AG08395 (cell line): Measurements from ENCODE around the gene KCNAB2.

Source experiments
- DNase-seq: peaks from one replicate; pipeline ENCODE4 v3.0.0; 2012; ENCODE audit warnings: mixed read lengths, low spot score

The KCNAB2 gene

DNA sequence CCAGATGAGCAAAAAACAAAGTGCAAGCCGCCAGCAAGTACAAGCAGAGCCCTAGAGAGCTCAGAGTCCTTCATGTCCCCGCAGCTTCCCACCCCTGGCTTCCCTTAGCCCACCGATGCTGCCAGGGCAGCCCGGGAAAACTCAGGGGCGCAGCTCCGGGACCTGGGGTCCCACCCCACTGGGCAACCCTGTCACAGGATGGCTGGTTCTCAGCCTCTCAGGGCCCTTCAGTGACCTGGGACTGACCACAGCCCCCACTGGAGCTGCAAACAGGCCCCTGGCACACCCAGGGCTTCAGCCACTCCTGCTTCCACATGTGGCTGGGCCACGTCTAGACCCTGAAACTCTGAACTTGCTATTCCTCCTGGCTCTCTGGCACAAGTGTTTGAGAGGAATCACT lies 84.9 kb downstream of the KCNAB2 start:
- DNase-seq: no peak

DNA sequence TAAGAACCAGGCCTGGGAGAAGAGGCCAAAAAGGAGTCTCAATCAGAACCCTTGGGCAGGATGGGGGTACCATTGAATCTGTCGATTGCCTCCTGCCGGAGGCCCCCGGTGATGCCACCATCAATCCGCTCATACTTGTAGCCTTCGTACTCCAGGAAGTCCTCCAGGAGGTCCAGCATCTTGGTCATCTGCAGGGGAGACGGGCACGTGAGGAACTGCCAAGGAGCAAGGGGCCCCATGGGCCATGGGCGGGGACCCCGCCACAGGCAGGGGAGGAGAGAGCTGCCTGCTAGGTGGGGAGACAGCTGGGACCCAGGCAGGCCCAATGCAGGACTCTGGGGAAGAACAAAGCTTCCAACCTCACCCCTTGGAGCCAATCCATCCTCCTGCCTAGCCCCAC lies 85.9 kb downstream of the KCNAB2 start:
- no peak for DNase-seq

DNA sequence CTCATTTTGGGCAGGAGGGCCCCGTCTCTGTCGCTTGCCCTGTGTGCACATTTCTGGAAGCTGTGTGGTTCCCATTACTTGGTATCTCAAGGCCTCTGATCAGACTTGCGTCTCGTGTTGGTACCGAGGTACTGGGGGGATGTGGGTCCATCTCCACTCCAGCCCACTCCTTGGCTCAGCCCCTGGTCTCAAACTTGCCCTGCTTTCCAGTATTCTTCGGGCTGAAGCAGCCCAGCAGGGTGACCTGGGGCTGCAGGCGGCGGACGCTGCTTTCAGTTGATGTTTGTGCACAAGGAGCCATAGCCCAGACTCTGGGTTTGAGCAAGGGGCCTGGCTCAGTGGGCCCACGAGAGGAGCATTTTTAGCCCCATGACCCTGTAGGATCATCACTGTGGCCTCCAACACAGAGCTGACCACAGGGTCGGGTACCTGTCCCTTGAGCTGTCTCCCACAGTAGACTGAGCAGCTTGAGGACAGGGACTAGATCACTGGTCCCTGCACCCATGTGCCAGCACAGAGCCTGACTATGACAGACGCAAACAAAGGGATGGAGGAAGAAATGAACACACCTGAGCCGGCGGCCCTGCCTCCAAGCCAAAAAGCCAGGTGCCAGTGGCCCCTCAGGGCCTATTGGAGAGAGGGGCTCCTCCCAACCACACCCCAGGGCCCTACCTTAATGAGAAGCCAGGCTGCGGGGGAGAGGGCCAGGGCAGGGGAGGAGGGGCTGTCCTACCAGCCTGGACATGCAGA lies 87.6 kb downstream of the KCNAB2 start:
- no peak for DNase-seq

DNA sequence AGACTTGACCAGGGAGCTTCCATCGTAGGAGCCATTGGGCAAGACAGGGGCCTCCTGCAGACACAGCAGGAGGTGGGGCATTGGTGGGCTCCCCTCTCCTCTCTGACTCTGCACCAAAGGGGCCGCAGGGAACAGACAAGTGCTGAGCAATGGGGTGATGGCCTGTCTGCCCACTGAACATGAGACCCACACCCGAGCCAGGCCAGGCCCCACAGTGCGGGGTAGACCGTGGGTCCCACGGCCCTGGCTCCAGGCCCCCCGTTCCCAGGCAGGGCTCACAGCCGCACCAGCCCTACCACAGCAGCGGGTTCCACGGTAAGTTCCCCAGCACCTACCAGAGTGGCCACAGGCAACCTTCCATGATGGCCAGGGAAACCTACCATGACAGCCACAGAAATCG lies 88.5 kb downstream of the KCNAB2 start:
- no peak for DNase-seq

DNA sequence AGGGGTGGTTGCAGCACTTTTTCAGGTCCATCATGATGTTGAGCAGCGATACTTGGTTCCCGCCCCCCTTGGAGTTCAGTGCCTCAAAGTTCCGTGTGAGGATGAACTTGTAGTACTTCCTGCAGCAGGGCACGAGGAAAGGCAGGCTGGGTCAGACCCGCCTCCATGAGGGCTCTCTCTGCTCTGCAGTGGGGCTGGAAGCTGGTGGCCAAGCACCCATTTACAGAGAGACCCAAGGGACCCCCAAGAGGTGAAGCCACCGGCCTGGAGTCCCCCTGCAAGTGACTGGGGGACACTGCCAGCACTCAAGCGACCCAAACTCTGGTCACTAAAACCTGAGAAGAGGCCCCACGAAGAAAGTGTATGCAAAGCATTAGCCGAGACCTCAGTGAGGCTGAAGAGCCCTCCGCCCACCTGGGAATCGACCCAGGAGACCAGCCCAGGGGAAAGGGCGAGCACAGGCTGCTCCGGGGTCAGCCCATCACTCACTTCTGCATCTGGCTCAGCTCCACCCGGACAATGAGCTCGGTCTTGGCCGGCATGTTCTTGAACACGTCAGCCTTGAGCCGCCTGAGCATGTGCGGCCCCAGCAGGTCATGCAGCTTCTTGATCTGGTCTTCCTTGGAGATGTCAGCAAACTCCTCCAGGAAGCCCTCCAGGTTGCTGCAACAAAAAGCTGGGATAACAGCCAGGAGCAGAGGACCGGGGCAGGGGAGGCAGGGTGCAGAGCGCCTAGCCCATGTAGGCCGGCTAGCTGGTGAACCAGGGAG lies 89.2 kb downstream of the KCNAB2 start:
- no peak for DNase-seq

DNA sequence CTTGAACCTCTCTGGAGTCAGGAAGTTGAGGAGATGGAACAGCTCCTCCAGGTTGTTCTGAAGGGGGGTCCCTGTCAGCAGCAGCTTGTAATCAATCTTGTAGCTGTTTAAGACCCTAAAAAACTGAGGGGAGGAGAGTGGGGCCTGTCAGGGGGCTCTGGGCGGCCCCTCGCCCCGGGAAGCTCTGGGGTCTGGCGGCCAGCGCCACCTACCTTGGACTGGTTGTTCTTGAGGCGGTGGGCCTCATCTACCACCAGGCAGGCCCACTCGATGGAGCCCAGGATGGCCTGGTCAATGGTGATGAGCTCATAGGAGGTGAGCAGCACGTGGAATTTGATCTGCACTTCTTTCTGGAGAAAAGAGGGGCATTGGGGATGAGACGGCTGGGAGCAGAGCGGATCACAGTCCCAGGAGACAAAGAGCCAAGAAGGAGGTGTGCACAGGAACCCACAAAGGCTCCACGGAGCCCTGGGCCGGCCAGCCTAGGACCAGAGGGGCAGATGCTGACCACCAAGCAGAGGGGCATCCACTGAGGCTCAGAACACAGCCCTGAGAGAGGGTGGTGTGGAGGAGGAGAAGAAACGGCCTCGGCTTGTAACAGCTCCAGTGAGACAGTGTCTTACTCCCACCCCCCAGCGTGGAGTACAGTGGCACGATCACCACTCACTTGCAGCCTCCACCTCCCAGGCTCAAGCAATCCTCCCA lies 91.0 kb downstream of the KCNAB2 start:
- no peak for DNase-seq

DNA sequence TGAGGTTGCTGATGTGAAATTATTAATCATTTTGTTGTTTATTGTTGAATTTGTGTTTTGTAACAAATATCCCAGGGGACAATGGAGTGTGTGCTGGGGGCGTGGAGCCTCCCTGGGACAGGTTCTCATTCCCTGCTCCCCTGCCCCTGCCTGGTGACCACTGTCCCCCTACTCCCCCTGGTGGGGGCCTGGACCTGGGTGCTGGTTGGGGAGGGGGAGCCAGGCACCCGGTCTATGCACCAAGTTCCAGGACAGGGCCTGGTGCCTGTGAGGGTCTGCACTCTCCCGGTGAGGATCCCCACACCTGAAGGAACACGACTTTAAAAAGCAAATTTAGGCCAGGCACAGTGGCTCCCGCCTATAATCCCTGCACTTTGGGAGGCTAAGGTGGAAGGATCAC lies 92.1 kb downstream of the KCNAB2 start:
- DNase-seq: no peak

DNA sequence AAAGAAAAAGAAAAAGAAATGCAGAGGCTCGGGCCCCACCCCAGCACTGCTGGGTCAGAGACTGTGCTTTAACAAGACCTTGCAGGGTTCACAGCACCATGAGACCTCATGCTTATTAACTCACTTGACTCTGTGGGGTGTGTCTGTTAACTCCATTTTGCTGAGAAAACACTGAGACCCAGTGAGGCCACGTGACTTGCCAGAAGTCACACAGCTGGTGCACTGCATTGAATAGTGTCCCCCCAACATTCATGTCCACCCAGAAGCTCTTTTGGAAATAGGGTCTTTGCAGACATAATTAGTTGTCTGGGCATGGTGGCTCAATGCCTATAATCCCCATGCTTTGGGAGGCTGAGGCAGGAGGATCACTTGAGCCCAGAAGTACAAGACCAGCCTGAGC lies 94.7 kb downstream of the KCNAB2 start:
- DNase-seq: no peak

DNA sequence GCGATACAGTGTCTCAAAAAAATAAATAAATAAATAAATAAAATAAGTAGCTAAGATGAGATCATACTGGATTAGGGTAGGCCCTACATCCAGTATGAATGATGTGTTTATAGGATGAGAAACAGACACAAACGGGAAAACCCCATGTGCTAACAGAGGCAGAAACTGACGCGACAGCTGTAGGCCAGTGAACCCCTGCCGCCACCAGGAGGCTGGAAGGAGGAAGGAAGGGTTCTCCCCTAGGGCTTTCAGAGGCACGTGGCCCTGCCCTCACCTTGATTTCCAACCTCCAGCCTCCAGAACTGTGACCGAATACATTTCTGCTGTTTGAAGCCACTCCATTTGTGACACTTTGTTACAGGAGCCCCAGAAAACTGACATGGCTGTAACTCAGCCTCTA lies 95.9 kb downstream of the KCNAB2 start:
- DNase-seq: no peak

DNA sequence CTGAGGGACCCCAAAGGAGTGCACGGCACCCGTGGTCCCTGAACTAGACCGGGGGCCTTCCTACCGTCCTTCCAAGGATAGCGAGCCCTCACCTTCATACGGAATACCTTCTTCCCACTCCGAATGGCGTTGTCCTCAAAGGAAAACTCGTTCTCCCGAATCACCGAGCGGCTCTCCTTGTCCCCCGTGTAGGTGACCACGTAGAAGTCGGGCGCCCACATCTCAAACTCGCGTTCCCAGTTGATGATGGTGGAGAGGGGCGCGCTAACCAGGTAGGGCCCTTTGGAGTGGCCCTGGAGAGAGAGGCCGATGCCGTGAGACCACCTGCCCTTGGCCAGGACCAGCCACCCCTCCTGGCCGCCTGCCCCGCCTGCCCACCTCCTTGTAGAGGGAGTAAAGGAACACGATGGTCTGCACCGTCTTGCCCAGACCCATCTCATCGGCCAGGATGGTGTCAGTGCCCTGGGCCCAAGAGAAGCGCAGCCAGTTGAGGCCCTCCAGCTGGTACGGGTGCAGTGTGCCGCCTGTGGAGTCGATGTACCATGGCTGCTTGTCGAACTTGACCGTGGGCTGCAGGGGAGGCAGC lies 96.4 kb downstream of the KCNAB2 start:
- no peak for DNase-seq

DNA sequence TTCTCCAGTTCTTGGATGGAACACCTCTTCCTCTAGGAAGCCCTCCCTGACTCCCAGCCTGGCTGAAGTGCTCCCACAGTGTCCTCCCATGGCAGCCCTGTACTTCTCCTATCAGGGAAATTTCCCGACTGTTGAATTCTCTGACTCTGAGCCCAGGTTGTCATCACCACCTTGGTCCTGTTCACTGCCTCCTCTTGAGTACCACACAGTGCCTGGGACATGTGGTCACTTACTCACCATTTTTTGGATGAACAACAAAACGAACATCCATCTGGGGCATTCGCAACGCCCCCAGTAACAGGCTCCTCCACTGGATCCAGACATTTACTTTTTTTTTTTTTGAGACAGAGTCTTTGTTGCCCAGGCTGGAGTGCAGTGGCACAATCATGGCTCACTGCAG lies 97.0 kb downstream of the KCNAB2 start:
- DNase-seq: no peak

DNA sequence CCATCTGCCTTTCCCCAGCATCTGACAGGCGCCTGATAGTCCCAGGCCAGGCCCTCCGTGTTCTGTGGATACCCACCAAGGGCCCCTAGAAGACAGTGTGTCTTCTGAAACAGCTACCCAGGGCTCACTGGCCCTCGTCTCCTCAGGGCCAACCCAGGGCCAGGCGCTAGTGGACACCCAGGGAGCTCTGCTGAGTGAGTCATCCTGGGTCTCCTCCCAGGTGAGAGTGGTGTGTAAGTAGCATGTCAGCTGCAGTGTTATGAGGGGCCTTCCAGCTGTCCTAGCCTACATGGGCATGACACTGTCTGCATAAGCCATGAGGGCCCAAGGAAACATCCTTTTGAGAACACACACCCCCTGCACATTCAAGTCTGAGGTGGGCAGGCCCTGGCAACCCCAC lies 97.7 kb downstream of the KCNAB2 start:
- no peak for DNase-seq

DNA sequence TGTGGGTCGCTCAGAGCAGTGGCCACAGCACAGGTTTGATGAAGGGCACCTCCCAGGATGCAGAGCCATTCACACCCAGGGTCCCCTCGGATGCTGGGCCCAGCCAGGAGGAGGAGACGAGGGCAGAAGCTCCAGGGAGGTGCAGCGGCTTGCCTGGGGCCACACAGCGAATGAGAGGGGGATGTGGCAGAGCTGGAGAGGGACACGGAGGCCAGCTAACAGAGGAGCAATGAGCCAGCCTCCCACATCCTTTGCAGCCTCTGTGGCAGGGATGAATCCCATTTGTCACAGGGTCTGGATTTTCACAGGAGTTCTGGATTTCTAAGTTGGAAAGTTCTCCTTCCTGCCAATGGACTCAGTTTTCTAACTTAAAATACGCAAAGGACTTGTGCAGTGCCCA lies 98.5 kb downstream of the KCNAB2 start:
- DNase-seq: no peak

DNA sequence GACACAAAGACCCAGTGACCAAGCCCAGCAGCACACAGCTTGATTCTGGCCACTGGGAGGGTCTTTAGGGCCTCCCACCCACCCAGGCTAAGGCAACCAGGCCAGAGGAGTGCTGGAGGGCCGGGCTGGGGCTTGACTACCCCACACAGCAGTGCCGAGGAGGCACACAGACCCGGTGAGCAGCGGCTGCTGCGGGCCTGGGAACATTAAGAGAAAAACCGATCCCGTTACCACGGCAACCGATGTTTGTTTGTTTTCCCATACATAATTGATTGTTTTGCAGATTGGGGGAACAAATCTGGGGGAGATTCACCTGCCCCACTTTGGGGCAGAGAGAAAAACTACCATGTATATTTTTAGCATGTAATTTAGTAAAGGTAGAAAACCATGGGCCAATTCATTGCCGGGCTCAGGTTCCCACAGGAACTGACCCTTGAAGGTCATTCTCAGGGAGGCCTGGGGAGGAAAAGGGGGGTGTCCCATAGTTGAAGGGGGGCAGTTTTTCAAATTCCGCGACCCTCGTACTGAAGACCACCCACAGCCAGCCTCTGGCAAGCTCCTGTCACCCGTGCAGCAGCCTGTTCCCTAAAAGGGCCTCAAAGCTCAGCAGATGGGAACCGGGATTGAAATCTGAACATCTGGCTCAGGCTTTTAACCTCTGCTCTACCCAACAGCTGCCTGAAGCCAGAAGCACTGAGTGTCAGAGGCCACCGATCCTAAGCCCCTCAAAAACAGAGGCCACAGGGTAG lies 99.1 kb downstream of the KCNAB2 start:
- DNase-seq: no peak

DNA sequence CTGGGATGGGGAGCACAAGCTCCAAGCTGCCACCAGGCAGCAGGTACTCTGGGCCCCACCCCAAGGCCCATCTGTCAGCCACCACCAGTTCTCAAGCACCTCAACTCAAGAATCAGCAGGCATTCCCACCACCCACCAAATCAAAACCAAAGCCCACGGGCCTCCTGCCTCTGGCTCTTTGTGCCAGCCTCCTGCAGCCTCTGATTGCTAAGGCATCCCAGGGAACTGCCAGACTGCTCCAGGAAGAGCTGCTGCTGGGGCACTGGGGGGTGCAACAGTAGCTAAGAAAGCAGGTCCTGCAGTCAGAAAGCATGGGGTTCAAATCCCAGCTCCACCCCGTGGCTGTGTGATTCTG lies 99.7 kb downstream of the KCNAB2 start:
- DNase-seq: no peak

DNA sequence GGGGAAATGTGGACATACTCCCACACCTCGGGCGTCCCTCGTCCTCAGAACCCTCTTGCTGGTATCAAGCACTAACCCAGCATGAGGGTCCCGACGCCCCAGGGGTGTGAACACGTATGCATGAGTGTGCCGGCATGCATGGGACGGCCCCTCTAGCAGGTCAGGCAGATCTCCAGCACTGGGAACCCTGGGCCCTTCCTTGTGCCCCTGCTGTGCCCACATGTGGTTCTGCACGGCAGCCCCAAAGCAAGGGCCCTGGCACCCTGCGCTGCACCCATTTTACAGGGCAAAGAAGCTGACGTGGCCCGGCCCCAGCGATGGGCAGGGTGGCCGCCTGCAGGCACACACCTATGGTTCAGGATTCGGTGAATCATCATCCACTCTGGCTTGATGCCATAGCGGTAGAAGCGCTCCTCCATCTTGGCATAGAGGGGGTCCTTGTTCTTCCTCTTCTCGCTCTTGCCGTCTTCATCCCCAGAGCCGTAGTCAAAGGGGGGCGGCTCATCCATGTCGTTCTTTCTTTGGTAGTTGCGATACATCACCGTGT lies 100.2 kb downstream of the KCNAB2 start:
- DNase-seq: no peak

DNA sequence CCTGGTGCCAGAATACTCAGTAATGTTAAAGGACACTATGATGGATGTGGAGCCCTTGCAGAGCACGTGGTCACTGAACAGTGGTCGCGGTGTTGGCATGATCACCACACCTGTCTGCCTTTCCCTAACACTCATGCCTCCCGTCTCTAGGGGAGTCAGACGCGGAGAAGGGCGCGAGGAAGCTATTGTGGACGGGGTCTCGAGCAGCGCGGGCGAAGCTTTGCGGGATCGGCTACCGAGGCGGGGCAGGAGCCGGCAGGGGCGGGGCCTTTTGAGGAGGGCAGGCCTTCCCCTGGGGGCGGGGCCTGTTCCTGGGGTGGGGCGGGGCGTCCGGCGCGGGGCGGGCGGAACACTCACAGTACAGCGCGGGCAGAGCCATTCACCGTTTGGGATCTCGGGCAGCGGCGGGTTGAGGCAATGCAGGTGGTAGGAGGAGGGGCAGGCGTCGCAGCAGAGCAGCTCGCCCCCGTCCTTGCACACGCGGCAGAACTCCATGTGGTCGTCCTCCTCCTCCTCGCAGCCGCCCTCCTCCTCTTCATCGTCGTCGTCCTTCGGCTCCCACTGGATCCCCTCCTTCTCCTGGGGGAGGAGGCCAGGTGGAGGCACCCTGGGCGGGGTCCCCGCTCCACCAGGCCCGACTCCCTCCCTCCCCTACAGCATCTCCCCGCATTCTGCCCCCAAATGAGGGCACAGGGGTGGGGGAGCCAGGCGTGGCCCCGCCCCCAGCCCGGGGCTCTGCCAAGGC lies 103.0 kb downstream of the KCNAB2 start:
- peak; percentile 53 for DNase-seq

DNA sequence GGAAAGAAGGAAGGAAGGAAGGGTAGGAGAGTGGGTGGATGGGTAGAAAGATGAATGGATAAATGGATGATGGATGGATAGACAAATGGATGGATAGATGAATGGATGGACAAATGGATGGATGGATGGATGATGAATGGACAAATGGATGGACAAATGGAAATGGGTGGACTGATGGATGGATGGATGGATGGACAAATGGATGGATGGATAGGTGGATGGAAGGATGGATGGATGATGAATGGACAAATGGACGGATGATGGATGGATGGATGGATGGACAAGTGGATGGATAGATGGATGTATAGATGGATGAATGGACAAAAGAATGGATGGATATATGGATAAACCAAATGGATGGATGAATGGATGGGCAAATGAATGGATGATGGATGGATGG lies 103.9 kb downstream of the KCNAB2 start:
- no peak for DNase-seq

DNA sequence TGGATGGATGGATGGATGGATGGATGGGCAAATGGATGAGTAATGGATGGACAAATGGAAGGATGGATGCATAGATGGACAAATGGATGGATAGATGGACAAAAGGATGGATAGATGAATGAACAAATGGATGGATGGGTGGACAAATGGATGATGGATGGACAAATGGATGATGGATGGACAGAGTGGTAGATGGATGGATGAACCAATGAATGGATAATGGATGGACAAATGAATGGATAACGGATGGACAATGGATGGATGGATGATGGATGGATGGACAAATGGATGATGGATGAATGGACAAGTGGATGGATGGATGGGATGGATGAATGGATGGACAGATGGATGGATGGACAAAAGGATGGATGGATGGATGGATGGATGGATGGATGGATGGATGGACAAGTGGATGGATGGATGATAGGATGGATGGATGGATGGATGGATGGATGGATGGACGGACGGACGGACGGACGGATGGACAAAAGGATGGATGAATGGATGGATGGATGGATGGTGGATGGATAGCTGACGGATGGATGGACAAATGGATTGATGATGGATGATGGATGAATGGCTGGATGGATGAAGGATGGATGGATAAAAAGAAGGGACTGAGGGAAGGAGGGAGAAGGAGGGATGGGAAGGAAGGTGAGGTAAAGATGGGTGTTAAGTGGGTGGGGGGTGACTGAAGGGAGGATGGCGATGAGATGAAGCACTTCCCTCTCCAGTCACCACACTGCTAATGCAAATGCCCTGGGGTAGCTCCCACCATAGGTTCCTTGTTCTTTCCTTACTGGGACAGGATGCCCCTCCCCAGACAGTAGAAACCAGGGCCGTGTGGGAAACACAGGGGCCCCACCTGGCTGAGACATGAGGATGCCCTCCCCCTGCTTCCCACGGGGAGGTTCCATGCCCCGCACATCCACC lies 104.6 kb downstream of the KCNAB2 start:
- no peak for DNase-seq
